RPMI7951 (cell line): Measurements from ENCODE around the gene P2RX6. TPM values are rescaled to one million over a fixed set of nuclear protein-coding genes. Genes with fewer than 3 reads are reported as not detected.
A peak's percentile ranks its signal among the peaks of the same experiment; 100 is the strongest.
"Not testable (repeated sequence)": the region's sequence is repeated elsewhere in the genome, so short reads cannot be mapped to it uniquely, and the experiment has no call there.

Experiments
- DNase-seq: peaks from one replicate; pipeline ENCODE4 v3.0.0-alpha.2; 2012; ENCODE audit warnings: low read depth
- total RNA-seq: library from RNA; depleted of rRNA; stranded (reverse); fragments of >200 nt; shearing (Covaris generic); gene quantifications from 2 replicates; pipeline ENCODE4 v1.2.3, GENCODE V29; 2014

The P2RX6 gene
- total RNA-seq, 1 experiment from 2014 or later = 7.8 TPM

- DNase-seq = no peak
Observed at GRCh38 chr22:21031545-21032036, 16.6 kb downstream of the P2RX6 start.

GRCh38 chr22:21032037-21032867 lies 17.3 kb downstream of the P2RX6 start, which contains the start of gene SLC7A4:
TSS of gene SLC7A4 (minus strand) at chr22:21032561. CDS start at chr22:21031812, 749 bp downstream.
- DNase-seq = no peak

GRCh38 chr22:21032868-21033688 lies 18.1 kb downstream of the P2RX6 start:
- DNase-seq = no peak

- no peak for DNase-seq
Observed at GRCh38 chr22:21033895-21034294, 18.9 kb downstream of the P2RX6 start.

GRCh38 chr22:21034989-21035388 lies 20.0 kb downstream of the P2RX6 start:
- no peak for DNase-seq

GRCh38 chr22:21038405-21038804 lies 23.4 kb downstream of the P2RX6 start:
- peak; percentile 55 for DNase-seq

GRCh38 chr22:21039158-21039557 lies 24.2 kb downstream of the P2RX6 start:
- not testable (repeated sequence) for DNase-seq

GRCh38 chr22:21041937-21042336 lies 27.0 kb downstream of the P2RX6 start:
- DNase-seq = peak; percentile 73

GRCh38 chr22:21042978-21043859 lies 28.3 kb downstream of the P2RX6 start:
- peak; percentile 55 for DNase-seq

- DNase-seq = no peak
Observed at GRCh38 chr22:21043860-21044535, 29.0 kb downstream of the P2RX6 start.

- peak; percentile 83 for DNase-seq
Observed at GRCh38 chr22:21044931-21045584, 30.1 kb downstream of the P2RX6 start.

- DNase-seq = peak; percentile 89
Observed at GRCh38 chr22:21045585-21046294, 30.8 kb downstream of the P2RX6 start, which contains the start of gene LRRC74B. TSS of gene LRRC74B (plus strand) at chr22:21045946. CDS start at chr22:21045987, 41 bp downstream.

- DNase-seq = no peak
Observed at GRCh38 chr22:21047035-21047661, 32.2 kb downstream of the P2RX6 start.

GRCh38 chr22:21047730-21048129 lies 32.8 kb downstream of the P2RX6 start:
- no peak for DNase-seq

- DNase-seq = not testable (repeated sequence)
Observed at GRCh38 chr22:21048448-21048847, 33.5 kb downstream of the P2RX6 start.

GRCh38 chr22:21048965-21049364 lies 34.0 kb downstream of the P2RX6 start:
- DNase-seq = not testable (repeated sequence)

GRCh38 chr22:21051145-21051830 lies 36.3 kb downstream of the P2RX6 start:
- no peak for DNase-seq

- DNase-seq = peak; percentile 39
Observed at GRCh38 chr22:21051831-21052400, 37.0 kb downstream of the P2RX6 start.
